GM20000 (cell line): Measurements from ENCODE around the gene EP400.

ENCODE experiments used
- DNase-seq: peaks from one replicate; pipeline ENCODE4 v3.0.0; 2012; ENCODE audit warnings: low spot score
- CTCF ChIP-seq: IDR thresholded peaks from 2 replicates; pipeline ENCODE4 v1.5.1; 2012; ENCODE audit warnings: mild to moderate bottlenecking, control low read depth; ENCODE audit errors: extremely low read depth, missing control alignments

Gene EP400

GRCh38 chr12:131941987-131942341 is 7.8 kb upstream of the EP400 start:
- no peak for DNase-seq
- no peak for TF ChIP-seq CTCF

- TF ChIP-seq CTCF = no peak
- no peak for DNase-seq
Measured at GRCh38 chr12:131942671-131943070, 7.1 kb upstream of the EP400 start.

GRCh38 chr12:131943389-131943788 is 6.4 kb upstream of the EP400 start:
- no peak for DNase-seq
- TF ChIP-seq CTCF = no peak

- no peak for TF ChIP-seq CTCF
- DNase-seq = no peak
Measured at GRCh38 chr12:131943876-131944275, 5.9 kb upstream of the EP400 start.

- no peak for TF ChIP-seq CTCF
- DNase-seq = no peak
Measured at GRCh38 chr12:131944601-131945251, 5.0 kb upstream of the EP400 start.

GRCh38 chr12:131946757-131947156 is 3.0 kb upstream of the EP400 start:
- TF ChIP-seq CTCF = no peak

GRCh38 chr12:131947482-131948027 is 2.2 kb upstream of the EP400 start:
- TF ChIP-seq CTCF = no peak
- DNase-seq = no peak

More at GRCh38 chr12:131946757-131947156, 3.0 kb upstream of the EP400 start:
- DNase-seq = no peak
